HCT116 (cell line): ENCODE results near the gene PSMA8. TPM values are rescaled to one million over a fixed set of nuclear protein-coding genes. Genes with fewer than 3 reads are reported as not detected.

Source experiments
- ATAC-seq: fragments of 200-7000 bp; cut with Tn5 transposase; 2 replicates; pipeline ENCODE4 v1.9.1; 2020; ENCODE audit warnings: mild to moderate bottlenecking, moderate library complexity
- BruUV-seq: library from RNA; stranded (reverse); fragments of 400-500 nt; replicated peaks from 2 replicates; lab custom pipeline; 2021; lab: Mats Ljungman, UMichigan
- CTCF ChIA-PET: fragments of 300-600 bp; sonication (Branson Sonifier 250); formaldehyde crosslinking; loops from one replicate; lab custom pipeline; 2021; ENCODE audit warnings: antibody characterized with exemption; lab: Charles Lee
- POLR2A ChIA-PET: fragments of 300-600, 350-600 bp; sonication (Branson Sonifier 250); formaldehyde crosslinking; loops from one replicate; lab custom pipeline; 2021; ENCODE audit warnings: antibody characterized with exemption; lab: Charles Lee
- RAD21 ChIA-PET, 2 experiments: fragments of 300-600 bp; sonication (Branson Sonifier 250); formaldehyde crosslinking; loops; one replicate each; lab custom pipeline; 2023; ENCODE audit warnings: low total read pairs in 2 of 2; ENCODE audit not compliant: uncharacterized antibody in 2 of 2, unreplicated experiment in 2 of 2, low non-redundant PET in 1 of 2; lab: Charles Lee
- DNase-seq: peaks from one replicate; pipeline ENCODE4 v3.0.0-alpha.2; 2010; ENCODE audit warnings: low read depth, low spot score
- H2AFZ ChIP-seq: fragments of 200-600 bp; shearing (Covaris generic), sonication (generic); 2 replicates; pipeline ENCODE4 v1.6.1; 2017; ENCODE audit warnings: low read depth, mixed run types, mixed read lengths, antibody characterized with exemption, low read length; ENCODE audit not compliant: poor library complexity, severe bottlenecking
- H3K27ac ChIP-seq: 2 replicates; pipeline ENCODE4 v1.5.1; 2012; ENCODE audit warnings: low read depth, low read length
- H3K27me3 ChIP-seq: fragments of 200-600 bp; sonication (generic); 2 replicates; pipeline ENCODE4 v1.6.1; 2016; ENCODE audit warnings: mixed run types, low read length, mixed read lengths; ENCODE audit not compliant: insufficient read depth
- H3K36me3 ChIP-seq, 2 experiments: fragments of 200-500 bp in 1 of 2; fragments of 200-600 bp in 1 of 2; sonication (Bioruptor generic) in 1 of 2; sonication (generic) in 1 of 2; 2 replicates each; pipeline versions ENCODE4 v1.5.1 to v1.6.1; 2014 to 2016; ENCODE audit warnings: low read length in 2 of 2, inconsistent platforms in 1 of 2, mixed read lengths in 1 of 2, mixed run types in 1 of 2; ENCODE audit not compliant: insufficient read depth in 2 of 2, control insufficient read depth in 1 of 2
- H3K4me1 ChIP-seq, 2 experiments: fragments of 200-600 bp in 1 of 2; sonication (generic) in 1 of 2; 2 replicates each; pipeline versions ENCODE4 v1.5.1 to v1.6.1; 2012 to 2017; ENCODE audit warnings: low read length in 2 of 2, inconsistent platforms in 1 of 2, mild to moderate bottlenecking in 1 of 2, mixed read lengths in 1 of 2, mixed run types in 1 of 2, moderate library complexity in 1 of 2; ENCODE audit not compliant: insufficient read depth in 2 of 2, control insufficient read depth in 1 of 2
- H3K4me2 ChIP-seq: fragments of 200-600 bp; sonication (generic); 2 replicates; pipeline ENCODE4 v1.6.1; 2017; ENCODE audit warnings: mixed run types, low read length, mixed read lengths
- H3K4me3 ChIP-seq, 2 experiments: fragments of 200-600 bp in 1 of 2; sonication (generic) in 1 of 2; replicated peaks in 1 of 2; 2 replicates each; pipeline ENCODE4 v1.5.1; 2011 to 2016; ENCODE audit warnings: low read length in 2 of 2, control low read depth in 1 of 2, low read depth in 1 of 2, mild to moderate bottlenecking in 1 of 2, mixed read lengths in 1 of 2, mixed run types in 1 of 2
- H3K79me2 ChIP-seq: fragments of 200-600 bp; sonication (generic); 2 replicates; pipeline ENCODE4 v1.6.1; 2017; ENCODE audit warnings: mild to moderate bottlenecking, mixed run types, low read length, moderate library complexity, mixed read lengths; ENCODE audit not compliant: insufficient read depth
- H3K9ac ChIP-seq: fragments of 200-600 bp; sonication (generic); 2 replicates; pipeline ENCODE4 v1.6.1; 2016; ENCODE audit warnings: low read length, mixed read lengths
- H3K9me2 ChIP-seq: fragments of 200-600 bp; sonication (generic), shearing (Covaris generic); 2 replicates; pipeline ENCODE4 v1.6.1; 2017; ENCODE audit warnings: mixed run types, mild to moderate bottlenecking, moderate library complexity; ENCODE audit not compliant: insufficient read depth
- H3K9me3 ChIP-seq, 2 experiments: fragments of 200-500 bp in 1 of 2; fragments of 200-600 bp in 1 of 2; sonication (Bioruptor generic) in 1 of 2; sonication (generic) in 1 of 2; 2 replicates each; pipeline ENCODE4 v1.6.1; 2014 to 2017; ENCODE audit warnings: low read length in 2 of 2, mixed read lengths in 2 of 2, inconsistent platforms in 1 of 2, low read depth in 1 of 2, mild to moderate bottlenecking in 1 of 2, mixed run types in 1 of 2, moderate library complexity in 1 of 2; ENCODE audit not compliant: control insufficient read depth in 1 of 2, insufficient read depth in 1 of 2
- H4K20me1 ChIP-seq: fragments of 200-600 bp; sonication (generic), shearing (Covaris generic); 2 replicates; pipeline ENCODE4 v1.6.1; 2017; ENCODE audit warnings: mixed run types, mild to moderate bottlenecking, moderate library complexity; ENCODE audit not compliant: insufficient read depth
- CBX3 ChIP-seq: IDR thresholded peaks from 2 replicates; pipeline ENCODE4 v1.6.1; 2012; ENCODE audit warnings: low read depth
- CEBPB ChIP-seq: IDR thresholded peaks from 2 replicates; pipeline ENCODE4 v1.6.1; 2012; ENCODE audit warnings: low read depth
- EGR1 ChIP-seq: IDR thresholded peaks from 2 replicates; pipeline ENCODE4 v1.6.1; 2012; ENCODE audit warnings: low read depth
- ELF1 ChIP-seq: IDR thresholded peaks from 2 replicates; pipeline ENCODE4 v1.6.1; 2012; ENCODE audit warnings: low read depth, borderline replicate concordance
- EZH2 ChIP-seq: fragments of 200-600 bp; sonication (generic); IDR thresholded peaks from 2 replicates; pipeline ENCODE4 v1.6.1; 2017; ENCODE audit warnings: antibody characterized with exemption, mixed run types
- FOSL1 ChIP-seq: IDR thresholded peaks from 2 replicates; pipeline ENCODE4 v1.6.1; 2012; ENCODE audit warnings: low read depth
- JUND ChIP-seq: IDR thresholded peaks from 2 replicates; pipeline ENCODE4 v1.6.1; 2012
- POLR2A ChIP-seq: IDR thresholded peaks from 2 replicates; pipeline ENCODE4 v1.7.0; 2011; ENCODE audit warnings: borderline replicate concordance; ENCODE audit not compliant: insufficient read depth, insufficient read length; ENCODE audit errors: extremely low read depth
- YY1 ChIP-seq: IDR thresholded peaks from 2 replicates; pipeline ENCODE4 v1.6.1; 2011; ENCODE audit warnings: low read length, low read depth, moderate library complexity, mild to moderate bottlenecking; ENCODE audit not compliant: insufficient replicate concordance; ENCODE audit errors: extremely low read depth
- intact Hi-C: fragments of 100-400 bp; cut with micrococcal nuclease; formaldehyde crosslinking; loops from 2 replicates; pipeline ENCODE4 v1.10.0; 2022
- total RNA-seq: library from RNA; stranded (reverse); gene quantifications from one replicate; pipeline ENCODE4 v1.2.1, GENCODE V29; 2021; ENCODE audit not compliant: unreplicated experiment
- TF ChIP-seq, protein P1 (sequence below), 3 experiments: fragments of 200-600 bp in 1 of 3; sonication (generic) in 1 of 3; IDR thresholded peaks in 2 of 3; conservative IDR thresholded peaks in 1 of 3; 2 replicates each; pipeline ENCODE4 v1.5.1; 2012 to 2017; ENCODE audit warnings: low read depth in 2 of 3, low read length in 2 of 3, antibody characterized with exemption in 1 of 3, borderline replicate concordance in 1 of 3, control low read depth in 1 of 3, mild to moderate bottlenecking in 1 of 3, mixed read lengths in 1 of 3, mixed run types in 1 of 3, moderate library complexity in 1 of 3; ENCODE audit not compliant: insufficient read depth in 1 of 3
- TF ChIP-seq, protein P2 (sequence below): IDR thresholded peaks from 2 replicates; pipeline ENCODE4 v1.6.1; 2012
- TF ChIP-seq, protein P3 (sequence below): IDR thresholded peaks from 2 replicates; pipeline ENCODE4 v1.6.1; 2011; ENCODE audit warnings: mild to moderate bottlenecking, low read length, moderate library complexity; ENCODE audit not compliant: insufficient replicate concordance; ENCODE audit errors: extremely low read depth
- TF ChIP-seq, protein P4 (sequence below): IDR thresholded peaks from 2 replicates; pipeline ENCODE4 v1.6.1; 2012; ENCODE audit warnings: low read depth

PSMA8 gene
- total RNA-seq, 1 experiment from 2014 or later: not detected

DNA sequence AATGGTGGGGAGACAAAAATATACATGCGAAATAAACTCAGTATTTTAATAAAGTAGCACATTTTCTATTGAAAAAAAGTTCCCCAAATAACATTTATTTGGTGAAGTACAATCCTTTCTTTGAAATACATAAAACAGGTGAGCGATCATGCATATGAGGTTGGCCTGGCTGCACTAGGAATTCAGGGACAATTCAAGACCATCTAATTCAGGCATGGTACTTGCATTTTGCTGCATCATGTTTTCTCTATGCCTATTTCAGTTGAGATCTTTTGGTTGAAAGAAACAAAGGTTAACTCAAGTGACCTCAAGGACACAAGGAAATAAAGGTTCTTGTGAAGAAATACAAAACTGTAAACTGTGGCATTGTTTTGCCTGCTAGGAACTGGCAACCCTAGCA, 72.8 kb downstream of the PSMA8 start:
- ChIA-PET RAD21 (no interaction called here), CTCF (no interaction called here), POLR2A (no interaction called here)
- Histone ChIP-seq H4K20me1 (no peaks in the 10 kb centered on the region), H3K4me2 (no peak overlapping the region), H3K9ac (no peak overlapping the region), H3K9me3 (no peaks in the 10 kb centered on the region), H3K4me1 (peaks cover 0 to 7% of the 10 kb centered on the region in 2 experiments; a peak in 1 of 4 replicates), H3K9me2 (no peaks in the 10 kb centered on the region), H3K4me3 (no peak overlapping the region), H3K27me3 (no peaks in the 10 kb centered on the region), H3K79me2 (no peaks in the 10 kb centered on the region), H3K27ac (no peak overlapping the region), H3K36me3 (no peaks in the 10 kb centered on the region), H2AFZ (no peak overlapping the region)
- ATAC-seq (no peak), DNase-seq (no peak)
- TF ChIP-seq ELF1: no peak
- no TSS peak for BruUV-seq
- intact Hi-C loops: no loop called here

DNA sequence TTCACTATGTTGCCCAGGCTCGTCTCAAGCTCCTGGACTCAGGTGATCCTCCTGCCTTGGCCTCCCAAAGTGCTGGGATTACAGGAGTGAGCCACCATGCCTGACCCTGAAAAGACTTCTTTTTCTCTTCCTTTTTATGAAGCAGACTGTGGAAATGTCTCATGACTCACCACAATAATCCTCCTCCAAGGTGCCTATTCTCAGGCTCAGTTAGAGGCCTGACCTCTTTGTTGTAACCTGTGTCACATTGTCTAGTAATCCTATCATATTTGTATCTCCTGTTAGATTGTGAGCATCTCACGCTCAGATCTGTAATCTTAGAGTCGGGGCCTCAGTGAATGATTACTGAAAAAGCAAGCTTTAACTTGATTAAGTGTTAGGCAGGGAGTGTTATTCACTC, 74.3 kb downstream of the PSMA8 start:
- Histone ChIP-seq H3K4me3 (no peak overlapping the region), H3K27me3 (no peaks in the 10 kb centered on the region), H3K4me2 (no peak overlapping the region), H3K9ac (no peak overlapping the region), H3K4me1 (peaks cover 0 to 7% of the 10 kb centered on the region in 2 experiments; a peak in 1 of 4 replicates), H3K79me2 (no peaks in the 10 kb centered on the region), H3K9me3 (no peaks in the 10 kb centered on the region), H2AFZ (no peak overlapping the region), H3K36me3 (no peaks in the 10 kb centered on the region), H3K9me2 (no peaks in the 10 kb centered on the region), H4K20me1 (no peaks in the 10 kb centered on the region), H3K27ac (no peak overlapping the region)
- no TSS peak for BruUV-seq
- ChIA-PET POLR2A (no interaction called here), CTCF (no interaction called here), RAD21 (no interaction called here)
- no peak for DNase-seq
- intact Hi-C loops: no loop called here
- no peak for ATAC-seq
- TF ChIP-seq EGR1 (no peak), YY1 (no peak), EZH2 (no peak), JUND (no peak), CBX3 (no peak), ELF1 (no peak), POLR2A (no peak), CEBPB (no peak), FOSL1 (no peak)
- TF ChIP-seq, protein P1, sequence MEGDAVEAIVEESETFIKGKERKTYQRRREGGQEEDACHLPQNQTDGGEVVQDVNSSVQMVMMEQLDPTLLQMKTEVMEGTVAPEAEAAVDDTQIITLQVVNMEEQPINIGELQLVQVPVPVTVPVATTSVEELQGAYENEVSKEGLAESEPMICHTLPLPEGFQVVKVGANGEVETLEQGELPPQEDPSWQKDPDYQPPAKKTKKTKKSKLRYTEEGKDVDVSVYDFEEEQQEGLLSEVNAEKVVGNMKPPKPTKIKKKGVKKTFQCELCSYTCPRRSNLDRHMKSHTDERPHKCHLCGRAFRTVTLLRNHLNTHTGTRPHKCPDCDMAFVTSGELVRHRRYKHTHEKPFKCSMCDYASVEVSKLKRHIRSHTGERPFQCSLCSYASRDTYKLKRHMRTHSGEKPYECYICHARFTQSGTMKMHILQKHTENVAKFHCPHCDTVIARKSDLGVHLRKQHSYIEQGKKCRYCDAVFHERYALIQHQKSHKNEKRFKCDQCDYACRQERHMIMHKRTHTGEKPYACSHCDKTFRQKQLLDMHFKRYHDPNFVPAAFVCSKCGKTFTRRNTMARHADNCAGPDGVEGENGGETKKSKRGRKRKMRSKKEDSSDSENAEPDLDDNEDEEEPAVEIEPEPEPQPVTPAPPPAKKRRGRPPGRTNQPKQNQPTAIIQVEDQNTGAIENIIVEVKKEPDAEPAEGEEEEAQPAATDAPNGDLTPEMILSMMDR (IDR thresholded peaks at IDR 0.05 in 2 of 3, conservative IDR thresholded peaks at IDR 0.05 in 1 of 3; ENCODE audit: borderline replicate concordance in 1 of 3, insufficient read depth in 1 of 3, low read depth in 2 of 3, low read length in 2 of 3): no peak
- TF ChIP-seq, protein P2, sequence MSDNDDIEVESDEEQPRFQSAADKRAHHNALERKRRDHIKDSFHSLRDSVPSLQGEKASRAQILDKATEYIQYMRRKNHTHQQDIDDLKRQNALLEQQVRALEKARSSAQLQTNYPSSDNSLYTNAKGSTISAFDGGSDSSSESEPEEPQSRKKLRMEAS: no peak
- TF ChIP-seq, protein P3, sequence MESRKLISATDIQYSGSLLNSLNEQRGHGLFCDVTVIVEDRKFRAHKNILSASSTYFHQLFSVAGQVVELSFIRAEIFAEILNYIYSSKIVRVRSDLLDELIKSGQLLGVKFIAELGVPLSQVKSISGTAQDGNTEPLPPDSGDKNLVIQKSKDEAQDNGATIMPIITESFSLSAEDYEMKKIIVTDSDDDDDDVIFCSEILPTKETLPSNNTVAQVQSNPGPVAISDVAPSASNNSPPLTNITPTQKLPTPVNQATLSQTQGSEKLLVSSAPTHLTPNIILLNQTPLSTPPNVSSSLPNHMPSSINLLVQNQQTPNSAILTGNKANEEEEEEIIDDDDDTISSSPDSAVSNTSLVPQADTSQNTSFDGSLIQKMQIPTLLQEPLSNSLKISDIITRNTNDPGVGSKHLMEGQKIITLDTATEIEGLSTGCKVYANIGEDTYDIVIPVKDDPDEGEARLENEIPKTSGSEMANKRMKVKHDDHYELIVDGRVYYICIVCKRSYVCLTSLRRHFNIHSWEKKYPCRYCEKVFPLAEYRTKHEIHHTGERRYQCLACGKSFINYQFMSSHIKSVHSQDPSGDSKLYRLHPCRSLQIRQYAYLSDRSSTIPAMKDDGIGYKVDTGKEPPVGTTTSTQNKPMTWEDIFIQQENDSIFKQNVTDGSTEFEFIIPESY: no peak
- TF ChIP-seq, protein P4, sequence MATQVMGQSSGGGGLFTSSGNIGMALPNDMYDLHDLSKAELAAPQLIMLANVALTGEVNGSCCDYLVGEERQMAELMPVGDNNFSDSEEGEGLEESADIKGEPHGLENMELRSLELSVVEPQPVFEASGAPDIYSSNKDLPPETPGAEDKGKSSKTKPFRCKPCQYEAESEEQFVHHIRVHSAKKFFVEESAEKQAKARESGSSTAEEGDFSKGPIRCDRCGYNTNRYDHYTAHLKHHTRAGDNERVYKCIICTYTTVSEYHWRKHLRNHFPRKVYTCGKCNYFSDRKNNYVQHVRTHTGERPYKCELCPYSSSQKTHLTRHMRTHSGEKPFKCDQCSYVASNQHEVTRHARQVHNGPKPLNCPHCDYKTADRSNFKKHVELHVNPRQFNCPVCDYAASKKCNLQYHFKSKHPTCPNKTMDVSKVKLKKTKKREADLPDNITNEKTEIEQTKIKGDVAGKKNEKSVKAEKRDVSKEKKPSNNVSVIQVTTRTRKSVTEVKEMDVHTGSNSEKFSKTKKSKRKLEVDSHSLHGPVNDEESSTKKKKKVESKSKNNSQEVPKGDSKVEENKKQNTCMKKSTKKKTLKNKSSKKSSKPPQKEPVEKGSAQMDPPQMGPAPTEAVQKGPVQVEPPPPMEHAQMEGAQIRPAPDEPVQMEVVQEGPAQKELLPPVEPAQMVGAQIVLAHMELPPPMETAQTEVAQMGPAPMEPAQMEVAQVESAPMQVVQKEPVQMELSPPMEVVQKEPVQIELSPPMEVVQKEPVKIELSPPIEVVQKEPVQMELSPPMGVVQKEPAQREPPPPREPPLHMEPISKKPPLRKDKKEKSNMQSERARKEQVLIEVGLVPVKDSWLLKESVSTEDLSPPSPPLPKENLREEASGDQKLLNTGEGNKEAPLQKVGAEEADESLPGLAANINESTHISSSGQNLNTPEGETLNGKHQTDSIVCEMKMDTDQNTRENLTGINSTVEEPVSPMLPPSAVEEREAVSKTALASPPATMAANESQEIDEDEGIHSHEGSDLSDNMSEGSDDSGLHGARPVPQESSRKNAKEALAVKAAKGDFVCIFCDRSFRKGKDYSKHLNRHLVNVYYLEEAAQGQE: no peak
